OCI-LY1 (cell line): ENCODE measurements around the gene MYEOV.

Experiments used
- H2AFZ ChIP-seq: fragments of 200-600 bp; sonication (generic), shearing (Covaris generic); 2 replicates; pipeline ENCODE4 v1.6.0; 2014; ENCODE audit warnings: antibody characterized with exemption, mild to moderate bottlenecking, low read length
- H3F3A ChIP-seq: fragments of 200-600 bp; sonication (generic), shearing (Covaris generic); 2 replicates; pipeline ENCODE4 v1.6.0; 2014; ENCODE audit warnings: mild to moderate bottlenecking, antibody characterized with exemption, low read length, moderate library complexity; ENCODE audit not compliant: insufficient read depth
- H3K27ac ChIP-seq: fragments of 200-600 bp; sonication (generic); 2 replicates; pipeline ENCODE4 v1.5.1; 2014; ENCODE audit warnings: low read length, mixed run types, mild to moderate bottlenecking, low read depth; ENCODE audit not compliant: poor library complexity, severe bottlenecking
- H3K27me3 ChIP-seq: fragments of 200-600 bp; sonication (generic); 2 replicates; pipeline ENCODE4 v1.6.0; 2014; ENCODE audit warnings: antibody characterized with exemption, mild to moderate bottlenecking, low read length, moderate library complexity; ENCODE audit not compliant: insufficient read depth
- H3K36me3 ChIP-seq: fragments of 200-600 bp; sonication (generic); 2 replicates; pipeline ENCODE4 v1.6.1; 2014; ENCODE audit warnings: mild to moderate bottlenecking, antibody characterized with exemption, low read length, moderate library complexity, mixed read lengths; ENCODE audit not compliant: insufficient read depth
- H3K4me1 ChIP-seq: fragments of 200-600 bp; sonication (generic); 2 replicates; pipeline ENCODE4 v1.5.1; 2014; ENCODE audit warnings: mild to moderate bottlenecking, low read length, moderate library complexity; ENCODE audit not compliant: insufficient read depth, severe bottlenecking
- H3K4me2 ChIP-seq: fragments of 200-600 bp; sonication (generic), shearing (Covaris generic); 2 replicates; pipeline ENCODE4 v1.6.1; 2014; ENCODE audit warnings: low read length
- H3K4me3 ChIP-seq: fragments of 200-600 bp; sonication (generic); 2 replicates; pipeline ENCODE4 v1.5.1; 2014; ENCODE audit warnings: low read length, low read depth, mild to moderate bottlenecking, mixed read lengths; ENCODE audit not compliant: poor library complexity, severe bottlenecking
- H3K79me2 ChIP-seq: fragments of 200-600 bp; shearing (Covaris generic); 2 replicates; pipeline ENCODE4 v1.6.1; 2016; ENCODE audit warnings: mixed run types, low read length, mixed read lengths; ENCODE audit not compliant: insufficient read depth
- H3K9ac ChIP-seq: fragments of 200-600 bp; sonication (generic), shearing (Covaris generic); 2 replicates; pipeline ENCODE4 v1.6.1; 2014; ENCODE audit warnings: mild to moderate bottlenecking, low read length, mixed read lengths
- H3K9me2 ChIP-seq: fragments of 200-600 bp; sonication (generic), shearing (Covaris generic); 2 replicates; pipeline ENCODE4 v1.6.1; 2014; ENCODE audit warnings: low read depth, mild to moderate bottlenecking, low read length, mixed read lengths
- H3K9me3 ChIP-seq: fragments of 200-600 bp; shearing (Covaris generic); 2 replicates; pipeline ENCODE4 v1.6.1; 2014; ENCODE audit warnings: low read length, mixed read lengths
- H4K20me1 ChIP-seq: fragments of 200-600 bp; sonication (generic), shearing (Covaris generic); 2 replicates; pipeline ENCODE4 v1.6.0; 2016; ENCODE audit warnings: mild to moderate bottlenecking, low read length; ENCODE audit not compliant: insufficient read depth
- EZH2 ChIP-seq: fragments of 200-600 bp; sonication (generic), shearing (Covaris generic); IDR thresholded peaks from 2 replicates; pipeline ENCODE4 v1.8.0; 2017; ENCODE audit warnings: borderline replicate concordance, mixed run types, mild to moderate bottlenecking, antibody characterized with exemption, low read length, moderate library complexity, mixed read lengths
- TF ChIP-seq, protein P1 (sequence below): fragments of 200-600 bp; sonication (generic), shearing (Covaris generic); IDR thresholded peaks from 2 replicates; pipeline ENCODE4 v1.5.1; 2017; ENCODE audit warnings: mild to moderate bottlenecking, antibody characterized with exemption, low read length, moderate library complexity, mixed read lengths

The MYEOV gene

DNA sequence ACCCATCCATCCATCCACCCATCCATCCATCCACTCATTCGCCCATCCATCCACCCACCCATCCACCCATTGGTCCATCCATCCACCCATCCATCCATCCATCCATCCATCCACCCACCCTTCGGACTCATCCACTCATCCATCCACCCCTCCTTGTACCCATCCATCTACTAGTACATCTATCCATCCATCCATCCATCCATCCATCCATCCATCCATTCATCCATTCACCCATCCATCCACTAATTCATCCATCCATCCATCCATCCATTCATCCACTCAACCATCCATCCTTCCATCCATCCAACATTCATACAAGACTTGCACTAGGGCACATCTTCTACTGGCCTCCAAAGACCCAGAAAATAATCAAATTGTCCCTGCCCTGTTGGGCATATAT lies 20.0 kb downstream of the MYEOV start:
- Histone ChIP-seq H3K4me2 (no peak overlapping the region), H3F3A (no peaks in the 10 kb centered on the region), H4K20me1 (no peaks in the 10 kb centered on the region), H3K9ac (no peak overlapping the region), H3K27ac (no peak overlapping the region), H3K4me3 (no peak overlapping the region), H3K27me3 (0 out of 2 replicates have a peak, but pooled peaks cover 7% of the 10 kb centered on the region), H3K9me3 (no peaks in the 10 kb centered on the region), H3K79me2 (no peaks in the 10 kb centered on the region), H3K36me3 (no peaks in the 10 kb centered on the region), H3K4me1 (no peaks in the 10 kb centered on the region), H3K9me2 (no peaks in the 10 kb centered on the region), H2AFZ (no peak overlapping the region)
- TF ChIP-seq, protein P1, sequence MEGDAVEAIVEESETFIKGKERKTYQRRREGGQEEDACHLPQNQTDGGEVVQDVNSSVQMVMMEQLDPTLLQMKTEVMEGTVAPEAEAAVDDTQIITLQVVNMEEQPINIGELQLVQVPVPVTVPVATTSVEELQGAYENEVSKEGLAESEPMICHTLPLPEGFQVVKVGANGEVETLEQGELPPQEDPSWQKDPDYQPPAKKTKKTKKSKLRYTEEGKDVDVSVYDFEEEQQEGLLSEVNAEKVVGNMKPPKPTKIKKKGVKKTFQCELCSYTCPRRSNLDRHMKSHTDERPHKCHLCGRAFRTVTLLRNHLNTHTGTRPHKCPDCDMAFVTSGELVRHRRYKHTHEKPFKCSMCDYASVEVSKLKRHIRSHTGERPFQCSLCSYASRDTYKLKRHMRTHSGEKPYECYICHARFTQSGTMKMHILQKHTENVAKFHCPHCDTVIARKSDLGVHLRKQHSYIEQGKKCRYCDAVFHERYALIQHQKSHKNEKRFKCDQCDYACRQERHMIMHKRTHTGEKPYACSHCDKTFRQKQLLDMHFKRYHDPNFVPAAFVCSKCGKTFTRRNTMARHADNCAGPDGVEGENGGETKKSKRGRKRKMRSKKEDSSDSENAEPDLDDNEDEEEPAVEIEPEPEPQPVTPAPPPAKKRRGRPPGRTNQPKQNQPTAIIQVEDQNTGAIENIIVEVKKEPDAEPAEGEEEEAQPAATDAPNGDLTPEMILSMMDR = no peak
- no peak for TF ChIP-seq EZH2

DNA sequence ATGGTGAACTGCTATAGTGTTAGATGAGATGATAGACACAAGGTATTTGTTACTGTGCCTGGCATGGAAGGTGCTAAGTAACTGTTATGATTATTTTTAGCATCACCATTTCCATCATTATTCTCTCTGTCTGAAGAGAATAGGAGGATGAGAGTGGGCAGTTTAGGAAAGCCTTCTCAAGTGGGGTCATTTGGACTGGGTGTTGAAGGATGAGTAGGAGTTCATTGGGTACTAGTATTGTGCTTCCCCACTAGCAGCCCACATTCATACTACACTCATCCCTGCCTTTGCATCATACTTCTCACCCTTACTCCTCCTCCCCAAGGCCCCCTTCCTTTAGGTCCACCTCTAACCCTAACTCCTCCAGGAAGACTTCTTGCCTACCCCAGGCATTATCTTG lies 20.6 kb downstream of the MYEOV start:
- H4K20me1 ChIP-seq = no peaks in the 10 kb centered on the region
- no peaks in the 10 kb centered on the region for H3F3A ChIP-seq
- no peak overlapping the region for H3K4me3 ChIP-seq
- no peaks in the 10 kb centered on the region for H3K9me3 ChIP-seq
- 0 out of 2 replicates have a peak, but pooled peaks cover 7% of the 10 kb centered on the region for H3K27me3 ChIP-seq
- no peaks in the 10 kb centered on the region for H3K36me3 ChIP-seq
- no peak overlapping the region for H3K9ac ChIP-seq
- no peaks in the 10 kb centered on the region for H3K79me2 ChIP-seq
- H3K4me2 ChIP-seq = no peak overlapping the region
- H3K27ac ChIP-seq = no peak overlapping the region
- H3K4me1 ChIP-seq = no peaks in the 10 kb centered on the region
- no peaks in the 10 kb centered on the region for H3K9me2 ChIP-seq
- no peak overlapping the region for H2AFZ ChIP-seq
- TF ChIP-seq EZH2 = no peak
- TF ChIP-seq, protein P1 = no peak

DNA sequence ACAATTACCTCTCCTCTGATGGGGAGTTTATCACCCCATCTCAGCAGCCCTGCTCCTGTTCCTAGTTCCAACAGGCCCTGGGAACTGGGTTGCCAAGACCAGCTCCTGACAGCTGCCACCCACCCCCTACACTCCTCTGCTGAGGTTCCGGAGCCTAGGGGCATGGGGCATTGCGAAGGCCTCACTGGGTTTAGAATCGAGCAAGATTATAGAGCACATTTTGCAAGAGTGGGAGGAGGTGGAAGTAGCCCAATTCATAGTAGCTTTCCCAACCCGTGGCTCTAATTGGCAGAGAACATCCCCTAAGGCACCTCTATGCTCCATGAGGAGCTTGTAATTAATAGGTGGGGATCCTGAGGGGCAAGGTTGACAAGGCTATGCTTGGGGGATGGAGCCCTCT lies 23.0 kb downstream of the MYEOV start:
- Histone ChIP-seq H3K79me2 (no peaks in the 10 kb centered on the region), H3K27ac (no peak overlapping the region)

More for the DNA sequence above, 23.0 kb downstream of the MYEOV start:
- H3K4me3 ChIP-seq = no peak overlapping the region
- H3K9me3 ChIP-seq = no peaks in the 10 kb centered on the region
- H4K20me1 ChIP-seq = no peaks in the 10 kb centered on the region
- no peaks in the 10 kb centered on the region for H3K9me2 ChIP-seq
- no peak for TF ChIP-seq EZH2
- TF ChIP-seq, protein P1 = no peak
- H3K4me1 ChIP-seq = no peaks in the 10 kb centered on the region
- H2AFZ ChIP-seq = no peak overlapping the region
- no peaks in the 10 kb centered on the region for H3F3A ChIP-seq
- H3K4me2 ChIP-seq = no peak overlapping the region
- no peaks in the 10 kb centered on the region for H3K27me3 ChIP-seq
- H3K9ac ChIP-seq = no peak overlapping the region
- H3K36me3 ChIP-seq = no peaks in the 10 kb centered on the region
